Liver (tissue), 9 donors: Measurements from ENCODE around the gene HOXA5. TPM values are rescaled to one million over a fixed set of nuclear protein-coding genes. Genes with fewer than 3 reads are reported as not detected.

ENCODE experiments used
- DNase-seq: peaks from one replicate; pipeline ENCODE4 v3.0.0-alpha.2; 2017; ENCODE audit warnings: low spot score
- H3K27ac ChIP-seq, 2 donors: one replicate each; pipeline ENCODE4 v1.7.0; 2013; ENCODE audit warnings: inconsistent platforms in 2 of 2, low read length in 2 of 2, control low read depth in 1 of 2, low read depth in 1 of 2, mild to moderate bottlenecking in 1 of 2
- H3K27me3 ChIP-seq, 4 donors: one replicate each; pipeline versions ENCODE4 v1.6.1 to v1.7.0; 2013; ENCODE audit warnings: low read length in 3 of 4, inconsistent platforms in 1 of 4, mild to moderate bottlenecking in 1 of 4, moderate library complexity in 1 of 4; ENCODE audit not compliant: control insufficient read depth in 4 of 4, insufficient read depth in 4 of 4
- H3K36me3 ChIP-seq, 4 donors: one replicate each; pipeline versions ENCODE4 v1.6.1 to v1.7.0; 2013; ENCODE audit warnings: low read length in 3 of 4, mild to moderate bottlenecking in 3 of 4, low read depth in 1 of 4, moderate library complexity in 1 of 4; ENCODE audit not compliant: control insufficient read depth in 4 of 4, insufficient read depth in 3 of 4
- H3K4me1 ChIP-seq, 4 donors: one replicate each; pipeline versions ENCODE4 v1.6.1 to v1.7.0; 2013; ENCODE audit warnings: low read length in 3 of 4, mild to moderate bottlenecking in 3 of 4, moderate library complexity in 1 of 4; ENCODE audit not compliant: control insufficient read depth in 4 of 4, insufficient read depth in 4 of 4
- H3K4me3 ChIP-seq, 3 donors: one replicate each; pipeline versions ENCODE4 v1.6.1 to v1.7.0; 2013; ENCODE audit warnings: low read length in 3 of 3, control low read depth in 1 of 3, low read depth in 1 of 3, mild to moderate bottlenecking in 1 of 3
- H3K9ac ChIP-seq, 2 donors: one replicate each; pipeline ENCODE4 v1.7.0; 2013; ENCODE audit warnings: low read length in 2 of 2, mild to moderate bottlenecking in 2 of 2, moderate library complexity in 2 of 2, control low read depth in 1 of 2, low read depth in 1 of 2
- H3K9me3 ChIP-seq, 4 donors: one replicate each; pipeline versions ENCODE4 v1.6.1 to v1.7.0; 2013; ENCODE audit warnings: low read length in 3 of 4; ENCODE audit not compliant: control insufficient read depth in 4 of 4
- EGR1 ChIP-seq, 2 donors: IDR thresholded peaks; 2 replicates each; pipeline ENCODE4 v1.6.1; 2016 to 2018; ENCODE audit warnings: antibody characterized with exemption in 2 of 2, low read depth in 2 of 2
- FOXA1 ChIP-seq: IDR thresholded peaks from 2 replicates; pipeline ENCODE4 v1.6.1; 2016; ENCODE audit warnings: antibody characterized with exemption
- FOXA2 ChIP-seq: IDR thresholded peaks from 2 replicates; pipeline ENCODE4 v1.6.1; 2016; ENCODE audit warnings: antibody characterized with exemption
- GABPA ChIP-seq, 2 donors: IDR thresholded peaks in 1 of 2; conservative IDR thresholded peaks in 1 of 2; 2 replicates each; pipeline ENCODE4 v1.6.1; 2016; ENCODE audit warnings: antibody characterized with exemption in 2 of 2, mild to moderate bottlenecking in 1 of 2, moderate library complexity in 1 of 2
- HNF4A ChIP-seq, 2 donors: conservative IDR thresholded peaks; 2 replicates each; pipeline ENCODE4 v1.6.1; 2016; ENCODE audit warnings: antibody characterized with exemption in 2 of 2, mild to moderate bottlenecking in 2 of 2
- JUND ChIP-seq, 2 donors: IDR thresholded peaks; 2 replicates each; pipeline ENCODE4 v1.6.1; 2016; ENCODE audit warnings: antibody characterized with exemption in 2 of 2
- NR2F2 ChIP-seq: IDR thresholded peaks from 2 replicates; pipeline ENCODE4 v1.6.1; 2016; ENCODE audit warnings: antibody characterized with exemption
- RAD21 ChIP-seq, 2 donors: IDR thresholded peaks; 2 replicates each; pipeline ENCODE4 v1.6.1; 2016; ENCODE audit warnings: antibody characterized with exemption in 2 of 2, mild to moderate bottlenecking in 2 of 2
- RXRA ChIP-seq, 2 donors: IDR thresholded peaks; 2 replicates each; pipeline ENCODE4 v1.6.1; 2017 to 2018; ENCODE audit warnings: antibody characterized with exemption in 2 of 2, mild to moderate bottlenecking in 1 of 2
- SP1 ChIP-seq: IDR thresholded peaks from 2 replicates; pipeline ENCODE4 v1.6.1; 2018; ENCODE audit warnings: antibody characterized with exemption, mild to moderate bottlenecking
- TAF1 ChIP-seq: conservative IDR thresholded peaks from 2 replicates; pipeline ENCODE4 v1.6.1; 2016; ENCODE audit warnings: antibody characterized with exemption, mild to moderate bottlenecking
- YY1 ChIP-seq: IDR thresholded peaks from 2 replicates; pipeline ENCODE4 v1.6.1; 2016; ENCODE audit warnings: antibody characterized with exemption, mild to moderate bottlenecking
- WGBS: extraction: QIAGEN DNeasy Blood & Tissue Kit; methylation state at CpG from one replicate; pipeline ENCODE4 v1.1.7; 2013; 5-methylcytosine and 5-hydroxymethylcytosine counted together
- polyA plus RNA-seq, 2 donors: library from polyadenylated mRNA; stranded (reverse) in 1 of 2; unstranded in 1 of 2; fragments of 200-250 nt in 1 of 2; fragments of >200 nt in 1 of 2; fragmentation: Nextera tagmentation in 1 of 2; extraction: Ambion mirVana in 1 of 2; gene quantifications; one replicate each; pipeline versions ENCODE4 v1.2.1 to v1.2.3, GENCODE V29; 2013 to 2015
- total RNA-seq, 2 donors: library from RNA; depleted of rRNA; stranded (reverse); fragments of >200 nt; gene quantifications; one replicate each; pipeline ENCODE4 v1.2.3, GENCODE V29; 2014
- TF ChIP-seq, protein P1 (sequence below): IDR thresholded peaks from 2 replicates; pipeline ENCODE4 v1.6.1; 2016; ENCODE audit warnings: antibody characterized with exemption
- TF ChIP-seq, protein P2 (sequence below): fragments of 150-350 bp; IDR thresholded peaks from 2 replicates; pipeline ENCODE4 v1.5.1; 2017; ENCODE audit warnings: improper control_type of control experiment, low read depth, low read length; ENCODE audit not compliant: missing input control
- TF ChIP-seq, protein P3 (sequence below): IDR thresholded peaks from 2 replicates; pipeline ENCODE4 v1.6.1; 2016; ENCODE audit warnings: antibody characterized with exemption
- TF ChIP-seq, protein P4 (sequence below): IDR thresholded peaks from 2 replicates; pipeline ENCODE4 v1.6.1; 2016; ENCODE audit warnings: antibody characterized with exemption, mild to moderate bottlenecking
- TF ChIP-seq, protein P5 (sequence below): IDR thresholded peaks from 2 replicates; pipeline ENCODE4 v1.6.1; 2016; ENCODE audit warnings: antibody characterized with exemption
- donor health status: healthy.
- donor health status: healthy.
- donor health status: healthy.
- donor health status: healthy.
- donor health status: healthy.

Gene HOXA5
- total and polyA plus RNA-seq, 4 donors: 0.40 to 2.1 (median 0.66) TPM

DNA sequence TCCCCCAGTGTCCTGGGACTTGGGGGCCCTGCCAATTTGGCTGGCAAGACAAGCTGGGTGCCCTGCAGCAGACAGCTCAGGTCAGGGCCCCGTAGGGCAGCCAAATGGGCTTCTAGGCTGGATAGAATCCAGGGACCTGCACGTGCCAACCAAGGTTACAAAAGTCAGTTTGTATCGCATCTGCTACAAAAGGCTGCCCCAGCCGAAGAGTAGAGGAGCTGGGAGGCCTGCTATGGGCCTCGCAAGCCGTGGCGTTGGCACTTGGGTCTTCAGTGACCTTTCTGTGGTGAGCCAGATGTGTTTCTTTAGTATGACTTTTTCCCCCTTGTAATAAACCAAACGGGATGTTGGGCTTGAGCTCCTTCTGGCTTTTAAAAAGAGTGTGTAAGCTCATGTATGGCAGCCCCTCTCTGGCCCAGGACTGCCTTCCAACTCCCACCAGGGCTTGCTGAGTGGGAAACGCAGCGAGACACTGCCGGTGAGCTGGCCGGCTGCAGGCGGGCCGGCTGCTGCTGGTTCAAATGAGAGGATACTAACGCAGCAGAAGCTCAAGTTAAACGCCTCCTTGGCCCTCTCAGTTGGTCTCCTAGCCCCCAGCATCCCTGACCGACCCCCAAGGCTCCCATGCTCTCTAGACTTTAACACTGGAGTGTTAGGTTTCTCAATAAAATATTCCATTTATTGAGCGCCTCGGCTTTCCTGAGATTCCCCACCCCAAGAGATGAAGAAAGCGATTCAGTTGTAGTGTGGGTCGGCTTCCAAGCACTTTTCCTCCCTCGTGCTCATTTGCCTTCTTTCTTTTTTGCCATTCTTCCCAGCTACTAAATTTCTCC lies 33.7 kb upstream of the HOXA5 start:
- 40% methylated on average over 22 of the region's 22 CpGs for WGBS
- DNase-seq: no peak
- Histone ChIP-seq H3K9me3 (peaks cover 0 to 2% (median 0%) of the 10 kb centered on the region in 4 donors), H3K27ac (no peak overlapping the region), H3K4me3 (no peak overlapping the region), H3K4me1 (peaks cover 9 to 19% (median 16%) of the 10 kb centered on the region in 4 donors), H3K9ac (no peak overlapping the region), H3K36me3 (no peaks in the 10 kb centered on the region), H3K27me3 (peaks cover 18 to 68% (median 24%) of the 10 kb centered on the region in 4 donors)
- TF ChIP-seq, protein P1, sequence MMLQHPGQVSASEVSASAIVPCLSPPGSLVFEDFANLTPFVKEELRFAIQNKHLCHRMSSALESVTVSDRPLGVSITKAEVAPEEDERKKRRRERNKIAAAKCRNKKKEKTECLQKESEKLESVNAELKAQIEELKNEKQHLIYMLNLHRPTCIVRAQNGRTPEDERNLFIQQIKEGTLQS: no peak
- TF ChIP-seq, protein P2, sequence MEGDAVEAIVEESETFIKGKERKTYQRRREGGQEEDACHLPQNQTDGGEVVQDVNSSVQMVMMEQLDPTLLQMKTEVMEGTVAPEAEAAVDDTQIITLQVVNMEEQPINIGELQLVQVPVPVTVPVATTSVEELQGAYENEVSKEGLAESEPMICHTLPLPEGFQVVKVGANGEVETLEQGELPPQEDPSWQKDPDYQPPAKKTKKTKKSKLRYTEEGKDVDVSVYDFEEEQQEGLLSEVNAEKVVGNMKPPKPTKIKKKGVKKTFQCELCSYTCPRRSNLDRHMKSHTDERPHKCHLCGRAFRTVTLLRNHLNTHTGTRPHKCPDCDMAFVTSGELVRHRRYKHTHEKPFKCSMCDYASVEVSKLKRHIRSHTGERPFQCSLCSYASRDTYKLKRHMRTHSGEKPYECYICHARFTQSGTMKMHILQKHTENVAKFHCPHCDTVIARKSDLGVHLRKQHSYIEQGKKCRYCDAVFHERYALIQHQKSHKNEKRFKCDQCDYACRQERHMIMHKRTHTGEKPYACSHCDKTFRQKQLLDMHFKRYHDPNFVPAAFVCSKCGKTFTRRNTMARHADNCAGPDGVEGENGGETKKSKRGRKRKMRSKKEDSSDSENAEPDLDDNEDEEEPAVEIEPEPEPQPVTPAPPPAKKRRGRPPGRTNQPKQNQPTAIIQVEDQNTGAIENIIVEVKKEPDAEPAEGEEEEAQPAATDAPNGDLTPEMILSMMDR: no peak
- TF ChIP-seq, protein P3, sequence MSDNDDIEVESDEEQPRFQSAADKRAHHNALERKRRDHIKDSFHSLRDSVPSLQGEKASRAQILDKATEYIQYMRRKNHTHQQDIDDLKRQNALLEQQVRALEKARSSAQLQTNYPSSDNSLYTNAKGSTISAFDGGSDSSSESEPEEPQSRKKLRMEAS: no peak
- TF ChIP-seq FOXA1: no peak
- TF ChIP-seq TAF1: no peak

DNA sequence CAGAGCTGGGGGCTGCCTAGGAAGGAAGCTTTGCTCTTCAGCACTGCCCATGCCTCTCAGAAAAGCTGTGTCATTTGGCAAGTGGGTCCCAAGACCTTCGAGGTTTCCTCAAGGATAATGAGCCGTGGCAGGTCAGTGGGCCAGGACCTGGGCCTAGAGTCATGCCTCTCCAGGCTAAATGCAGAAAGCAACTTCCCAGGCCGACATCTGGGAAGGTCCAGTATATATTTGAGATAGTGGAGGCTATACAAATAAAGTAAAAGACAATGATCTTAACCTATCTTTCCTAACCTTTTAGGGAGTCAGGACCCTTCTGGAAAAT lies 33.0 kb upstream of the HOXA5 start:
- Histone ChIP-seq H3K27ac (no peak overlapping the region), H3K27me3 (peaks cover 17 to 68% (median 26%) of the 10 kb centered on the region in 4 donors), H3K4me1 (peaks cover 9 to 19% (median 19%) of the 10 kb centered on the region in 4 donors), H3K36me3 (no peaks in the 10 kb centered on the region), H3K4me3 (no peak overlapping the region), H3K9me3 (peaks cover 0 to 2% (median 0%) of the 10 kb centered on the region in 4 donors), H3K9ac (no peak overlapping the region)
- no peak for DNase-seq
- WGBS: 47% methylated on average over 3 of the region's 3 CpGs
- TF ChIP-seq GABPA (IDR thresholded peaks at IDR 0.05 in 1 of 2, conservative IDR thresholded peaks at IDR 0.05 in 1 of 2): no peak
- TF ChIP-seq FOXA2: no peak
- TF ChIP-seq, protein P1: no peak
- TF ChIP-seq HNF4A (conservative IDR thresholded peaks at IDR 0.05): no peak
- TF ChIP-seq, protein P2: no peak
- TF ChIP-seq, protein P4, sequence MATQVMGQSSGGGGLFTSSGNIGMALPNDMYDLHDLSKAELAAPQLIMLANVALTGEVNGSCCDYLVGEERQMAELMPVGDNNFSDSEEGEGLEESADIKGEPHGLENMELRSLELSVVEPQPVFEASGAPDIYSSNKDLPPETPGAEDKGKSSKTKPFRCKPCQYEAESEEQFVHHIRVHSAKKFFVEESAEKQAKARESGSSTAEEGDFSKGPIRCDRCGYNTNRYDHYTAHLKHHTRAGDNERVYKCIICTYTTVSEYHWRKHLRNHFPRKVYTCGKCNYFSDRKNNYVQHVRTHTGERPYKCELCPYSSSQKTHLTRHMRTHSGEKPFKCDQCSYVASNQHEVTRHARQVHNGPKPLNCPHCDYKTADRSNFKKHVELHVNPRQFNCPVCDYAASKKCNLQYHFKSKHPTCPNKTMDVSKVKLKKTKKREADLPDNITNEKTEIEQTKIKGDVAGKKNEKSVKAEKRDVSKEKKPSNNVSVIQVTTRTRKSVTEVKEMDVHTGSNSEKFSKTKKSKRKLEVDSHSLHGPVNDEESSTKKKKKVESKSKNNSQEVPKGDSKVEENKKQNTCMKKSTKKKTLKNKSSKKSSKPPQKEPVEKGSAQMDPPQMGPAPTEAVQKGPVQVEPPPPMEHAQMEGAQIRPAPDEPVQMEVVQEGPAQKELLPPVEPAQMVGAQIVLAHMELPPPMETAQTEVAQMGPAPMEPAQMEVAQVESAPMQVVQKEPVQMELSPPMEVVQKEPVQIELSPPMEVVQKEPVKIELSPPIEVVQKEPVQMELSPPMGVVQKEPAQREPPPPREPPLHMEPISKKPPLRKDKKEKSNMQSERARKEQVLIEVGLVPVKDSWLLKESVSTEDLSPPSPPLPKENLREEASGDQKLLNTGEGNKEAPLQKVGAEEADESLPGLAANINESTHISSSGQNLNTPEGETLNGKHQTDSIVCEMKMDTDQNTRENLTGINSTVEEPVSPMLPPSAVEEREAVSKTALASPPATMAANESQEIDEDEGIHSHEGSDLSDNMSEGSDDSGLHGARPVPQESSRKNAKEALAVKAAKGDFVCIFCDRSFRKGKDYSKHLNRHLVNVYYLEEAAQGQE: no peak
- TF ChIP-seq FOXA1: no peak
- TF ChIP-seq JUND (IDR thresholded peaks at IDR 0.05): no peak
- TF ChIP-seq TAF1: no peak
- TF ChIP-seq, protein P5, sequence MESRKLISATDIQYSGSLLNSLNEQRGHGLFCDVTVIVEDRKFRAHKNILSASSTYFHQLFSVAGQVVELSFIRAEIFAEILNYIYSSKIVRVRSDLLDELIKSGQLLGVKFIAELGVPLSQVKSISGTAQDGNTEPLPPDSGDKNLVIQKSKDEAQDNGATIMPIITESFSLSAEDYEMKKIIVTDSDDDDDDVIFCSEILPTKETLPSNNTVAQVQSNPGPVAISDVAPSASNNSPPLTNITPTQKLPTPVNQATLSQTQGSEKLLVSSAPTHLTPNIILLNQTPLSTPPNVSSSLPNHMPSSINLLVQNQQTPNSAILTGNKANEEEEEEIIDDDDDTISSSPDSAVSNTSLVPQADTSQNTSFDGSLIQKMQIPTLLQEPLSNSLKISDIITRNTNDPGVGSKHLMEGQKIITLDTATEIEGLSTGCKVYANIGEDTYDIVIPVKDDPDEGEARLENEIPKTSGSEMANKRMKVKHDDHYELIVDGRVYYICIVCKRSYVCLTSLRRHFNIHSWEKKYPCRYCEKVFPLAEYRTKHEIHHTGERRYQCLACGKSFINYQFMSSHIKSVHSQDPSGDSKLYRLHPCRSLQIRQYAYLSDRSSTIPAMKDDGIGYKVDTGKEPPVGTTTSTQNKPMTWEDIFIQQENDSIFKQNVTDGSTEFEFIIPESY: no peak
- no peak for TF ChIP-seq EGR1 (IDR thresholded peaks at IDR 0.05; ENCODE audit: low read depth in 2 of 2)
- no peak for TF ChIP-seq NR2F2
- TF ChIP-seq RXRA (IDR thresholded peaks at IDR 0.05): no peak
- no peak for TF ChIP-seq SP1
- TF ChIP-seq, protein P3: no peak
- TF ChIP-seq YY1: no peak
- TF ChIP-seq RAD21 (IDR thresholded peaks at IDR 0.05): no peak
